ENCODE data around the gene TPM2. TPM values are rescaled to one million over a fixed set of nuclear protein-coding genes. Genes with fewer than 3 reads are reported as not detected.

TPM2 gene
- total RNA-seq, 1 donor from 2014 or later, result 515 TPM

DNA sequence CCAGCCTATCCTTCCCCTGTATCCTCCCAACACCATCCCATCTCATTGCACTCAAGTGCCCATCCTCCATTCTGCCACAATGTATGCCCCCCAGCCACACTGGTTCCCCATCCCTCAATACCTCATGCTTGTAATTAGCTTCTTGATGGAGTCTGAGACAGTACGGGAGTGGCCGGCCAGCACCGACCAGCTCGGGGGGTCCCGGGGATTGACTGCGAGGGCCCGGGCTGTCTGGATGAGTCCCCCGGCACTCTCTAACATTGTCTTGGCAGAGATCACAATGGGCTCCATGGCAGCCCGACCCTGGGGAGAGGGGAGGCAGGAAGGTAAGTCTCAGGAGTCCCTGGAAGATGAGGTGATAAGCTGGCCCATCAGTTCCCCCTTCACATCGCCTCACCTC lies 17.2 kb upstream of the TPM2 start:
- no peaks in the 10 kb centered on the region for H3K27me3 Mint-ChIP-seq (ENCODE audit: unreplicated experiment)
- peaks cover 69% of the 10 kb centered on the region for H3K36me3 Mint-ChIP-seq (ENCODE audit: unreplicated experiment)
- no peaks in the 10 kb centered on the region for H3K4me1 Mint-ChIP-seq (ENCODE audit: unreplicated experiment)
- no peak overlapping the region for H3K4me3 Mint-ChIP-seq (ENCODE audit: unreplicated experiment)
- DNase-seq (ENCODE audit: extremely low spot score, unreplicated experiment), result no peak
- H3K9me3 Mint-ChIP-seq (ENCODE audit: unreplicated experiment), result no peaks in the 10 kb centered on the region
- H3K27ac Mint-ChIP-seq (ENCODE audit: unreplicated experiment), result no peak overlapping the region
- no peak for TF ChIP-seq CTCF (IDR thresholded peaks at IDR 0.05)

DNA sequence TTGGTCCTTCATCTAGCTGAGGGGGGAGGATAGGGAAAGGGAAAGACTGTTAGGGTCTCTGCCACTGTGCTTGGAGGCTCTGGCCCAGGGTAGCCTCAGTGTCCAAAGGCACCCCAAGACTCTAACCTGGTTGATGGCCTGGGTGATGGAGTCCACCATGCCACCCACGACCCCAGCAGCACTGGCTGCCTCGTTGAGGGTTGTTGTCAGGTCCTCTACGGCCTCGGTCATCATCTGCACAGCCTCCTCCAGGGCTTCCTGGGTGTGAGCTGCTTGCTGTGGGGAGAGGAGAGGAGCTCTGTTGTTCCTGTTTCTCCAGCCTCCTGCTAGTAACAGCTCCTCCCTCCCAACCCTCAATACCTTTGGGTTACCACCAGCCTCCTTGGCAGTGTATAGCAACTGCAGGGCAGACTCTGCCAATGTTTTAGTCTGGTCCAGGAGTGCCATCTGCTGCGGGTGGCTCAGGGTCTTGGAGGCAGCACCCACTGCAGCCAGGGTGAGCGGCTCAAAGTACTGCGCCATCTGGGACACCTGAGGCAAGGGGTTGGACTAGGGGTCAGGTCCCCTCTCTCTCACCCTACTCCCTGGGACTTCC lies 16.2 kb upstream of the TPM2 start:
- Mint-ChIP-seq H3K27ac (ENCODE audit: unreplicated experiment) (no peak overlapping the region), H3K9me3 (ENCODE audit: unreplicated experiment) (no peaks in the 10 kb centered on the region), H3K4me1 (ENCODE audit: unreplicated experiment) (no peaks in the 10 kb centered on the region), H3K36me3 (ENCODE audit: unreplicated experiment) (peaks cover 60% of the 10 kb centered on the region), H3K4me3 (ENCODE audit: unreplicated experiment) (no peak overlapping the region), H3K27me3 (ENCODE audit: unreplicated experiment) (no peaks in the 10 kb centered on the region)
- no peak for DNase-seq (ENCODE audit: extremely low spot score, unreplicated experiment)
- TF ChIP-seq CTCF (IDR thresholded peaks at IDR 0.05), result no peak

GRCh38 chr9:35705372-35705771 lies 15.6 kb upstream of the TPM2 start:
- no peak for TF ChIP-seq CTCF (IDR thresholded peaks at IDR 0.05)
- Mint-ChIP-seq H3K27me3 (ENCODE audit: unreplicated experiment) (no peaks in the 10 kb centered on the region), H3K4me3 (ENCODE audit: unreplicated experiment) (no peak overlapping the region), H3K4me1 (ENCODE audit: unreplicated experiment) (no peaks in the 10 kb centered on the region), H3K27ac (ENCODE audit: unreplicated experiment) (no peak overlapping the region), H3K9me3 (ENCODE audit: unreplicated experiment) (no peaks in the 10 kb centered on the region), H3K36me3 (ENCODE audit: unreplicated experiment) (peaks cover 56% of the 10 kb centered on the region)
- no peak for DNase-seq (ENCODE audit: extremely low spot score, unreplicated experiment)

GRCh38 chr9:35703906-35704672 lies 14.4 kb upstream of the TPM2 start:
- Mint-ChIP-seq H3K27me3 (ENCODE audit: unreplicated experiment) (no peaks in the 10 kb centered on the region), H3K27ac (ENCODE audit: unreplicated experiment) (no peak overlapping the region)
- no peak for DNase-seq (ENCODE audit: extremely low spot score, unreplicated experiment)

More at GRCh38 chr9:35703906-35704672, 14.4 kb upstream of the TPM2 start:
- H3K36me3 Mint-ChIP-seq (ENCODE audit: unreplicated experiment), result peaks cover 51% of the 10 kb centered on the region
- no peaks in the 10 kb centered on the region for H3K9me3 Mint-ChIP-seq (ENCODE audit: unreplicated experiment)
- H3K4me3 Mint-ChIP-seq (ENCODE audit: unreplicated experiment), result no peak overlapping the region
- no peaks in the 10 kb centered on the region for H3K4me1 Mint-ChIP-seq (ENCODE audit: unreplicated experiment)
- no peak for TF ChIP-seq CTCF (IDR thresholded peaks at IDR 0.05)

Measured in osteocyte (in vitro differentiated cells).